Tibial nerve (tissue), 4 donors: ENCODE data around the gene SPRR1A. TPM values are rescaled to one million over a fixed set of nuclear protein-coding genes. Genes with fewer than 3 reads are reported as not detected.

Experiments used
- DNase-seq, 2 donors: peaks; one replicate each; pipeline ENCODE4 v3.0.0-alpha.2; 2019; ENCODE audit warnings: low spot score in 2 of 2
- H3K27ac ChIP-seq, 4 donors: fragments of 200-600 bp; sonication (generic) in 3 of 4; one replicate each; pipeline ENCODE4 v1.5.1; 2017 to 2019; ENCODE audit warnings: mild to moderate bottlenecking in 1 of 4
- H3K27me3 ChIP-seq, 2 donors: fragments of 200-600 bp; sonication (generic) in 1 of 2; one replicate each; pipeline versions ENCODE4 v1.5.1 to v1.6.0; 2017 to 2019
- H3K36me3 ChIP-seq, 3 donors: fragments of 200-600 bp; sonication (generic); one replicate each; pipeline ENCODE4 v1.5.1; 2018 to 2019
- H3K4me1 ChIP-seq, 4 donors: fragments of 200-600 bp; sonication (generic) in 3 of 4; one replicate each; pipeline ENCODE4 v1.5.1; 2017 to 2019
- H3K4me3 ChIP-seq, 4 donors: fragments of 200-600 bp; sonication (generic) in 3 of 4; one replicate each; pipeline ENCODE4 v1.5.1; 2017 to 2019; ENCODE audit warnings: mild to moderate bottlenecking in 1 of 4, moderate library complexity in 1 of 4
- H3K9me3 ChIP-seq, 4 donors: fragments of 200-600 bp; sonication (generic) in 3 of 4; one replicate each; pipeline ENCODE4 v1.5.1; 2017 to 2019
- EP300 ChIP-seq, 2 donors: sonication (generic); formaldehyde crosslinking; IDR thresholded peaks; one replicate each; pipeline ENCODE4 v1.6.1; 2017; ENCODE audit warnings: antibody characterized with exemption in 2 of 2, mild to moderate bottlenecking in 1 of 2
- POLR2A ChIP-seq, 2 donors: fragments of 450-650 bp; IDR thresholded peaks; one replicate each; pipeline ENCODE4 v1.6.1; 2017; ENCODE audit warnings: antibody characterized with exemption in 2 of 2, mild to moderate bottlenecking in 2 of 2, moderate library complexity in 2 of 2
- WGBS, 2 donors: methylation state at CpG; one replicate each; pipeline ENCODE4 v1.1.5; 2018; 5-methylcytosine and 5-hydroxymethylcytosine counted together
- total RNA-seq, 4 donors: library from RNA; depleted of rRNA; stranded (reverse); fragments of >200 nt; gene quantifications; one replicate each; pipeline ENCODE4 v1.1.0, GENCODE V29; 2016
- TF ChIP-seq, protein P1 (sequence below), 5 experiments: fragments of 200-600 bp in 3 of 5; fragments of 450-650 bp in 2 of 5; sonication (generic) in 3 of 5; IDR thresholded peaks; one replicate each; pipeline ENCODE4 v1.5.1; 2016 to 2019; ENCODE audit warnings: antibody characterized with exemption in 5 of 5, mild to moderate bottlenecking in 3 of 5, moderate library complexity in 2 of 5

SPRR1A gene
- total RNA-seq, 4 donors from 2014 or later: not detected

DNA sequence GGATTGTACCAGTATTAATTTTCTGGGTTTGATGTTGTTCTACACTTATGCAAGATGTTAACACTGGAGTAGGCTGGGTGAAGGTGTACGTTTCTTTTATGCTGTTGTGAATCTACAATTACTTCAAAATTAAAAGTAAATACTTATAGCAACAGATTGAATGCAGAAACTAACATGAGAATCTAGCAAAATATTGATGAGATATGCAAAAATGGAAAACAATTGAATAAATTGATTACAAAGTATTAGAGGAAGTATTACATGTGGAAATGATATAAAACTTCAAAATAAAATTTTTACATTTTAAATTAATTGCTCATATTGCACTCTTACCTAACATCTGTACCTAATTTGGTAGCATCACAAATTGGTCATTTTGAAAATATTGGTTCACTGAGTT is 12.0 kb downstream of the SPRR1A start:
- Histone ChIP-seq H3K36me3 (no peaks in the 10 kb centered on the region), H3K27ac (no peak overlapping the region), H3K4me3 (no peak overlapping the region), H3K9me3 (peaks cover 0 to 11% (median 0%) of the 10 kb centered on the region in 4 donors), H3K27me3 (no peaks in the 10 kb centered on the region), H3K4me1 (no peaks in the 10 kb centered on the region)
- 41 to 45% methylated on average over 1 of the region's 1 CpG for WGBS, 2 donors
- TF ChIP-seq, protein P1, sequence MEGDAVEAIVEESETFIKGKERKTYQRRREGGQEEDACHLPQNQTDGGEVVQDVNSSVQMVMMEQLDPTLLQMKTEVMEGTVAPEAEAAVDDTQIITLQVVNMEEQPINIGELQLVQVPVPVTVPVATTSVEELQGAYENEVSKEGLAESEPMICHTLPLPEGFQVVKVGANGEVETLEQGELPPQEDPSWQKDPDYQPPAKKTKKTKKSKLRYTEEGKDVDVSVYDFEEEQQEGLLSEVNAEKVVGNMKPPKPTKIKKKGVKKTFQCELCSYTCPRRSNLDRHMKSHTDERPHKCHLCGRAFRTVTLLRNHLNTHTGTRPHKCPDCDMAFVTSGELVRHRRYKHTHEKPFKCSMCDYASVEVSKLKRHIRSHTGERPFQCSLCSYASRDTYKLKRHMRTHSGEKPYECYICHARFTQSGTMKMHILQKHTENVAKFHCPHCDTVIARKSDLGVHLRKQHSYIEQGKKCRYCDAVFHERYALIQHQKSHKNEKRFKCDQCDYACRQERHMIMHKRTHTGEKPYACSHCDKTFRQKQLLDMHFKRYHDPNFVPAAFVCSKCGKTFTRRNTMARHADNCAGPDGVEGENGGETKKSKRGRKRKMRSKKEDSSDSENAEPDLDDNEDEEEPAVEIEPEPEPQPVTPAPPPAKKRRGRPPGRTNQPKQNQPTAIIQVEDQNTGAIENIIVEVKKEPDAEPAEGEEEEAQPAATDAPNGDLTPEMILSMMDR (IDR thresholded peaks at IDR 0.05): no peak
- TF ChIP-seq POLR2A (IDR thresholded peaks at IDR 0.05) (no peak), EP300 (IDR thresholded peaks at IDR 0.05) (no peak)
- no peak for DNase-seq

- TF ChIP-seq POLR2A (IDR thresholded peaks at IDR 0.05) (no peak), EP300 (IDR thresholded peaks at IDR 0.05) (no peak)
- TF ChIP-seq, protein P1 (IDR thresholded peaks at IDR 0.05): no peak
- Histone ChIP-seq H3K36me3 (no peaks in the 10 kb centered on the region), H3K4me3 (no peak overlapping the region), H3K27ac (no peak overlapping the region), H3K9me3 (peaks cover 0 to 11% (median 0%) of the 10 kb centered on the region in 4 donors), H3K4me1 (no peaks in the 10 kb centered on the region), H3K27me3 (no peaks in the 10 kb centered on the region)
- 11 to 15% methylated on average over 5 of the region's 5 CpGs for WGBS, 2 donors
- no peak for DNase-seq
Observed at GRCh38 chr1:152996633-152997400, 12.9 kb downstream of the SPRR1A start.

DNA sequence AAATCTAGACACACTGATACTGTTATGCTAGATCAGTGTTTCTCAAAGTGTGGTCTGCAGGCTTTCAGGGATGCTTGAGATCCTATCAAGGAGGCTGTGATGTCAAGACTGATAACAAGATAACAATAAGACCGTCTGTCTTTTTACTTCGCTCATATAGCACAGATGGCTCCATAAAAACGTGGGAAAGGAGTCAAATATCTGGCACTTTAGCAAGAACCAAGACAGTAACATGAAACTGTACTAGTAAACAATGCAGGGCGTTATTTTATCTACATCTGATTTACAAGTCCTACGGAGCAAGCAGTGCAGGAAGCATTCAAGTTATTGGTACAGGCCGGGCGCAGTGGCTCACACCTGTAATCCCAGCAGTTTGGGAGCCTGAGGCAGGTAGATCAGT is 14.0 kb downstream of the SPRR1A start:
- Histone ChIP-seq H3K4me3 (no peak overlapping the region), H3K36me3 (no peaks in the 10 kb centered on the region), H3K4me1 (no peaks in the 10 kb centered on the region), H3K27ac (no peak overlapping the region), H3K9me3 (peaks cover 0 to 11% (median 0%) of the 10 kb centered on the region in 4 donors), H3K27me3 (no peaks in the 10 kb centered on the region)
- WGBS, 2 donors: 35 to 38% methylated on average over 7 of the region's 7 CpGs
- no peak for DNase-seq
- TF ChIP-seq POLR2A (IDR thresholded peaks at IDR 0.05): no peak
- TF ChIP-seq EP300 (IDR thresholded peaks at IDR 0.05): no peak
- TF ChIP-seq, protein P1 (IDR thresholded peaks at IDR 0.05): no peak

DNA sequence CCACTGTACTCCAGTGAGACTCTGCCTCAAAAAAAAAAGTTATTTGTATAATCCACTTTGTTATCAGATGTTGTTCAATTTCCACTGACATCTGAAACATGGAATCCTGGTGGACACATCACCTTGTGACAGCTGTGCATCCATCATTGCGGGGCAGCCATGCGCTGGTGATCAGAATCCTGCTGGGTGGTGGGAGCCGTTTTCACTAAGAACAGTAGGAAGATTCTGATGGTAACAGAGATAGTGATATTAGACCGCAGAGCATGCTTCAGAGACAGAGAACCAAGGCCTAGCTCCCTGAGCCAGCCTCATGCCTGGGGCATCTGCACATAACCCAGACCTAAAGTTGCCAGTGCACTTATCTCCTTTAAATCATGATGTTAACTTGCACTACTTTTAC is 14.6 kb downstream of the SPRR1A start:
- Histone ChIP-seq H3K27me3 (no peaks in the 10 kb centered on the region), H3K4me1 (no peaks in the 10 kb centered on the region), H3K4me3 (no peak overlapping the region), H3K27ac (no peak overlapping the region), H3K9me3 (peaks cover 0 to 11% (median 0%) of the 10 kb centered on the region in 4 donors), H3K36me3 (no peaks in the 10 kb centered on the region)
- no peak for DNase-seq
- WGBS, 2 donors: 80 to 96% methylated on average over 4 of the region's 4 CpGs
- TF ChIP-seq EP300 (IDR thresholded peaks at IDR 0.05) (no peak), POLR2A (IDR thresholded peaks at IDR 0.05) (no peak)
- TF ChIP-seq, protein P1 (IDR thresholded peaks at IDR 0.05): no peak

DNA sequence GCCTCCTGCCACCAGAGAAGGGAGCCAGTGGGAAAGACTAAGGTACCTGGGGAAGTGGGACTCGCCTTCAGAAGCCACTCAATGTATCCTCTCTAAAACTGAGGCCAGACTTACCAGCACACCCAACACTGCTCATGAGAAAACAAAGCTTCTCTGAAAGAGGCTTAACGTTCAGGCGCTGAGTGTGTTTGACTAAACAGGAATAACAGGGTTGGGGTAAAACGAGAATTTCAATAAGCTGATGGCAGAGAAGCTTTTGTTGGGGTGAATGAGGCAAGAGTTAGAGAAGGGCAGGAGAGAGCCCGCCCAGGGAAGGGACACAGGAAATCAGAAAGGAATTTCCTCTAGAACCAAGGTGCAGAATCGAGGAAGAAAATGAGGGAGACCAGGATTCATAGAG is 15.9 kb downstream of the SPRR1A start:
- no peaks in the 10 kb centered on the region for H3K27me3 ChIP-seq
- 66 to 73% methylated on average over 6 of the region's 6 CpGs for WGBS, 2 donors
- H3K9me3 ChIP-seq: peaks cover 0 to 11% (median 0%) of the 10 kb centered on the region in 4 donors
- H3K36me3 ChIP-seq: no peaks in the 10 kb centered on the region
- TF ChIP-seq, protein P1 (IDR thresholded peaks at IDR 0.05): no peak
- TF ChIP-seq POLR2A (IDR thresholded peaks at IDR 0.05) (no peak), EP300 (IDR thresholded peaks at IDR 0.05) (no peak)
- no peaks in the 10 kb centered on the region for H3K4me1 ChIP-seq
- H3K27ac ChIP-seq: no peak overlapping the region
- H3K4me3 ChIP-seq: no peak overlapping the region
- no peak for DNase-seq
